ENCODE data around the gene SGCB.

DNA sequence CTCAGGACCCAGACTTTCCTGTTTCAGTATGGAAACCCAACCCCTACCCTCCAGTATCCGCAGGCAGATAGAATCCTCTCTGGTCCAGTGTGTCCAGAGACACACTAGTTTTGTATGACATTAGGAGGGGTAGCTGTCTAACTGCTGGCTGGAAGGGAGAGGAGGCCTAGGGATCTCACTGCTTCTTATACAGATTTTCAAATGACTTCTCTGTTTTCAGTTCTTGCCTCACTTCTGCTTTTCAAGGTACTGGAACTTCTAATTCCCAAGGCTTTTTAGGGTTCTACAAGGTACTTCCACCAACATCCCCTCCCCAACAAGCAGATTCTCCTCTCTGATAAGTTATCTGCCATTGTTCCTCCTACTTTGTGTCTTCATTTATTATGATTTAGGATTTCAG lies 6.1 kb downstream of the SGCB start:
- TF ChIP-seq POLR2A (IDR thresholded peaks at IDR 0.05; ENCODE audit: low read length) (no peak), GATA1 (IDR thresholded peaks at IDR 0.05; ENCODE audit: low read depth, low read length) (no peak)

Data from erythroblast (primary cell).